Measurements from ENCODE around the gene RPL32. TPM values are rescaled to one million over a fixed set of nuclear protein-coding genes. Genes with fewer than 3 reads are reported as not detected.

RPL32 gene
- polyA plus RNA-seq, 1 of the 3 experiments (the other 2 are of a cell fraction): 2,311 TPM

GRCh38 chr3:12884790-12885582 is 43.6 kb upstream of the RPL32 start (continued):
- TF ChIP-seq, protein P1, sequence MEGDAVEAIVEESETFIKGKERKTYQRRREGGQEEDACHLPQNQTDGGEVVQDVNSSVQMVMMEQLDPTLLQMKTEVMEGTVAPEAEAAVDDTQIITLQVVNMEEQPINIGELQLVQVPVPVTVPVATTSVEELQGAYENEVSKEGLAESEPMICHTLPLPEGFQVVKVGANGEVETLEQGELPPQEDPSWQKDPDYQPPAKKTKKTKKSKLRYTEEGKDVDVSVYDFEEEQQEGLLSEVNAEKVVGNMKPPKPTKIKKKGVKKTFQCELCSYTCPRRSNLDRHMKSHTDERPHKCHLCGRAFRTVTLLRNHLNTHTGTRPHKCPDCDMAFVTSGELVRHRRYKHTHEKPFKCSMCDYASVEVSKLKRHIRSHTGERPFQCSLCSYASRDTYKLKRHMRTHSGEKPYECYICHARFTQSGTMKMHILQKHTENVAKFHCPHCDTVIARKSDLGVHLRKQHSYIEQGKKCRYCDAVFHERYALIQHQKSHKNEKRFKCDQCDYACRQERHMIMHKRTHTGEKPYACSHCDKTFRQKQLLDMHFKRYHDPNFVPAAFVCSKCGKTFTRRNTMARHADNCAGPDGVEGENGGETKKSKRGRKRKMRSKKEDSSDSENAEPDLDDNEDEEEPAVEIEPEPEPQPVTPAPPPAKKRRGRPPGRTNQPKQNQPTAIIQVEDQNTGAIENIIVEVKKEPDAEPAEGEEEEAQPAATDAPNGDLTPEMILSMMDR (IDR thresholded peaks at IDR 0.05): no peak
- no peak for TF ChIP-seq MEF2A (IDR thresholded peaks at IDR 0.05; ENCODE audit: borderline replicate concordance, low read depth)
- no peak for TF ChIP-seq GABPA (IDR thresholded peaks at IDR 0.05; ENCODE audit: low read depth)

GRCh38 chr3:12884186-12884680 is 42.9 kb upstream of the RPL32 start:
- Histone ChIP-seq H3K79me2 (ENCODE audit: insufficient read depth) (no peaks in the 10 kb centered on the region), H2AFZ (ENCODE audit: low read depth) (no peak overlapping the region), H3F3A (replicated peaks; ENCODE audit: insufficient read depth) (no peaks in the 10 kb centered on the region), H3K27me3 (ENCODE audit: insufficient read depth) (peaks cover 5% of the 10 kb centered on the region; the same call in 1 of the 2 replicates), H3K36me3 (replicated peaks in 1 of 2; ENCODE audit: control insufficient read depth in 1 of 2, insufficient read depth in 2 of 2, low read length in 1 of 2) (no peaks in the 10 kb centered on the region), H4K20me1 (ENCODE audit: insufficient read depth) (no peaks in the 10 kb centered on the region), H3K9ac (no peak overlapping the region), H3K4me2 (no peak overlapping the region), H3K4me3 (ENCODE audit: low read depth in 2 of 2, low read length in 1 of 2) (no peak overlapping the region), H3K9me2 (no peaks in the 10 kb centered on the region), H3K9me3 (no peaks in the 10 kb centered on the region), H3K4me1 (ENCODE audit: control insufficient read depth in 1 of 2, insufficient read depth in 2 of 2, low read depth in 1 of 2, low read length in 1 of 2) (no peaks in the 10 kb centered on the region; a peak in 1 of 4 replicates), H3K27ac (ENCODE audit: low read depth in 2 of 2, low read length in 1 of 2) (no peak overlapping the region)
- TF ChIP-seq CHD2 (IDR thresholded peaks at IDR 0.05; ENCODE audit: low read length, partially characterized antibody): no peak
- no peak for TF ChIP-seq PBX3 (IDR thresholded peaks at IDR 0.05)
- no peak for TF ChIP-seq YY1 (IDR thresholded peaks at IDR 0.05; ENCODE audit: low read depth)
- TF ChIP-seq USF1 (IDR thresholded peaks at IDR 0.05; ENCODE audit: borderline replicate concordance, low read depth): no peak
- no peak for TF ChIP-seq NFIC (IDR thresholded peaks at IDR 0.05; ENCODE audit: borderline replicate concordance)
- 74% methylated on average over 11 of the region's 15 CpGs for WGBS (ENCODE audit: low lambda C conversion rate)
- ChIA-PET CTCF (interaction anchor here (1.4 to 4.3 kb wide), 2 partner anchors 12 to 15 kb away, joined by 3 to 26 read pairs; no protein-coding TSS in a partner anchor), POLR2A (no interaction called here)
- DNase-seq: no peak

Data from SK-N-SH (cell line).